SK-N-SH treated with all-trans-retinoic acid at 6 μM for 48 hours (cell line): ENCODE results near the gene TTC34.

Experiments
- ATAC-seq: fragments of 200-7000 bp; cut with Tn5 transposase; 3 replicates; pipeline ENCODE4 v1.9.1; 2020; ENCODE audit warnings: mild to moderate bottlenecking, moderate library complexity
- ARNTL ChIP-seq: fragments of 450-650 bp; formaldehyde crosslinking; IDR thresholded peaks from 2 replicates; pipeline ENCODE4 v1.5.0; 2020; ENCODE audit warnings: low read depth, mild to moderate bottlenecking, moderate library complexity, borderline replicate concordance
- BACH2 ChIP-seq: fragments of 250-450 bp; sonication (Bioruptor Pico); IDR thresholded peaks from 2 replicates; pipeline ENCODE4 v1.9.0; 2021; ENCODE audit warnings: mild to moderate bottlenecking, borderline replicate concordance
- CSDC2 ChIP-seq: fragments of 250-450 bp; sonication (Bioruptor Pico); IDR thresholded peaks from 2 replicates; pipeline ENCODE4 v1.5.0; 2020; ENCODE audit warnings: mild to moderate bottlenecking, moderate library complexity
- CSRNP3 ChIP-seq: fragments of 250-450 bp; sonication (Bioruptor Pico); IDR thresholded peaks from 2 replicates; pipeline ENCODE4 v1.5.1; 2021; ENCODE audit warnings: mild to moderate bottlenecking, moderate library complexity
- ESRRG ChIP-seq: fragments of 250-450 bp; sonication (Bioruptor Pico); IDR thresholded peaks from 2 replicates; pipeline ENCODE4 v1.6.1; 2021; ENCODE audit warnings: mild to moderate bottlenecking
- GLIS3 ChIP-seq: fragments of 250-450 bp; sonication (Bioruptor Pico); IDR thresholded peaks from 2 replicates; pipeline ENCODE4 v1.5.0; 2020; ENCODE audit warnings: mild to moderate bottlenecking, moderate library complexity
- ISL1 ChIP-seq: fragments of 250-450 bp; sonication (Bioruptor Pico); IDR thresholded peaks from 2 replicates; pipeline ENCODE4 v2.1.2; 2022; ENCODE audit warnings: mild to moderate bottlenecking, moderate library complexity
- OSR1 ChIP-seq: fragments of 250-450 bp; sonication (Bioruptor Pico); IDR thresholded peaks from 2 replicates; pipeline ENCODE4 v1.8.0; 2022; ENCODE audit warnings: moderate library complexity, mild to moderate bottlenecking, inconsistent platforms
- PATZ1 ChIP-seq: fragments of 250-450 bp; sonication (Bioruptor Pico); IDR thresholded peaks from 2 replicates; pipeline ENCODE4 v1.8.0; 2020; ENCODE audit warnings: mild to moderate bottlenecking, moderate library complexity, borderline replicate concordance
- PPARA ChIP-seq: fragments of 250-450 bp; sonication (Bioruptor Pico); IDR thresholded peaks from 2 replicates; pipeline ENCODE4 v1.5.0; 2020; ENCODE audit warnings: mild to moderate bottlenecking, borderline replicate concordance
- RARB ChIP-seq: fragments of 250-450 bp; sonication (Bioruptor Pico); IDR thresholded peaks from 2 replicates; pipeline ENCODE4 v1.8.0; 2021; ENCODE audit warnings: mild to moderate bottlenecking, moderate library complexity
- SNAI2 ChIP-seq: fragments of 250-450 bp; sonication (Bioruptor Pico); IDR thresholded peaks from 2 replicates; pipeline ENCODE4 v1.5.0; 2020; ENCODE audit warnings: mild to moderate bottlenecking, moderate library complexity
- TCF4 ChIP-seq: fragments of 250-450 bp; sonication (Bioruptor Pico); IDR thresholded peaks from 2 replicates; pipeline ENCODE4 v1.8.0; 2021; ENCODE audit warnings: mild to moderate bottlenecking, moderate library complexity, borderline replicate concordance
- TOX ChIP-seq: fragments of 250-450 bp; sonication (Bioruptor Pico); IDR thresholded peaks from 2 replicates; pipeline ENCODE4 v1.8.0; 2021; ENCODE audit warnings: mild to moderate bottlenecking, moderate library complexity, borderline replicate concordance
- ZC3H10 ChIP-seq: fragments of 250-450 bp; sonication (Bioruptor Pico); IDR thresholded peaks from 2 replicates; pipeline ENCODE4 v1.5.1; 2021; ENCODE audit warnings: mild to moderate bottlenecking, moderate library complexity
- ZFP3 ChIP-seq: fragments of 250-450 bp; sonication (Bioruptor Pico); IDR thresholded peaks from 2 replicates; pipeline ENCODE4 v1.5.0; 2020; ENCODE audit warnings: mild to moderate bottlenecking, moderate library complexity
- ZFP30 ChIP-seq: fragments of 450-650 bp; formaldehyde crosslinking; IDR thresholded peaks from 2 replicates; pipeline ENCODE4 v1.5.0; 2022; ENCODE audit warnings: mild to moderate bottlenecking, moderate library complexity
- ZNF565 ChIP-seq: fragments of 450-650 bp; formaldehyde crosslinking; conservative IDR thresholded peaks from 2 replicates; pipeline ENCODE4 v1.5.0; 2020; ENCODE audit warnings: low read depth, mild to moderate bottlenecking, moderate library complexity
- ZNF8 ChIP-seq: fragments of 450-650 bp; formaldehyde crosslinking; IDR thresholded peaks from 2 replicates; pipeline ENCODE4 v1.5.0; 2020; ENCODE audit warnings: mild to moderate bottlenecking, moderate library complexity
- TF ChIP-seq, protein P1 (sequence below): fragments of 250-450 bp; sonication (Bioruptor Pico); IDR thresholded peaks from 2 replicates; pipeline ENCODE4 v1.5.1; 2020; ENCODE audit warnings: low read depth, mild to moderate bottlenecking, moderate library complexity

The TTC34 gene

DNA sequence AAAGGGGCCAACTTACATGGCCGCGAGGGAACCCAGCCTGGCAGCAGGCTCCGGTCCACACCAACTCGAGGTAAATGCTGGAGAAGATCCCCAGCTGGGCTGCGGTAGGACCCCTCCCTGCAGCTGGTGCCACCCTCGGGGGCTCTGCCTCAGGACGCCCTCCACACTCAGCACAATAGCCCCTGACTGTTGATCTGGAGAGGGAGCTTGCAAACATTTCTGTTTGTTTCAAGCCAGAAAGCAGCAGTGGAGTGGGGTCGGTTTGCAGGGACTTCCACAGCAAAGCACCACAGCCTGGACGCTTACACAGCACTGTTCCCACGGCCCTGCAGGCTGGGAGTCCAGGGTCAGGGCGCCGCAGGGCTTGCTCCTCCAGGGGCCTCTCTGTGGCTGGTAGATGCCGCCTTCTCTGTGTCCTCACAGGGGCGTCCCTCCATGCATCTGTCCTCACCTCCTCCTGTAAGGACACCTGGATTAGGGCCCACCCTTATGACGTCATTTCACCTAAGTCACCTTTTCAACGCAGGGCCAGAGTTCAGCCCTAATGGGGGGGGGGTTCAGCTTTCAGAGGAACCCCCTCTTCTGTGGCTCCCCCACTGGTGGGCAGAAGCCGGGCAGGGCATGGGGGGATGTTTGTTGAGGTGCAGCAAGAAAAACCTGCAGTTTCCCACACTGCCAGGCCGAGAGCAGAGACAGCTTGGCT is 24.1 kb upstream of the TTC34 start:
- no peak for ATAC-seq
- TF ChIP-seq PPARA (CRISPR knock-in tag), result no peak
- no peak for TF ChIP-seq TOX (CRISPR knock-in tag)
- TF ChIP-seq ZFP3 (CRISPR knock-in tag), result no peak
- no peak for TF ChIP-seq SNAI2
- TF ChIP-seq BACH2 (CRISPR knock-in tag), result no peak

GRCh38 chr1:2824999-2825398 is 23.5 kb upstream of the TTC34 start:
- TF ChIP-seq OSR1 (no peak), TOX (CRISPR knock-in tag) (no peak), GLIS3 (CRISPR knock-in tag) (no peak), RARB (CRISPR knock-in tag) (no peak), ESRRG (CRISPR knock-in tag) (no peak), ZFP3 (CRISPR knock-in tag) (no peak)
- ATAC-seq, result no peak

- no peak for ATAC-seq
- TF ChIP-seq PPARA (CRISPR knock-in tag) (no peak), TOX (CRISPR knock-in tag) (no peak), SNAI2 (no peak), ESRRG (CRISPR knock-in tag) (no peak), ZNF565 (CRISPR knock-in tag) (no peak), CSDC2 (no peak), BACH2 (CRISPR knock-in tag) (no peak), RARB (CRISPR knock-in tag) (no peak), ZC3H10 (CRISPR knock-in tag) (no peak)
Measured at GRCh38 chr1:2823921-2824610, 22.6 kb upstream of the TTC34 start.

DNA sequence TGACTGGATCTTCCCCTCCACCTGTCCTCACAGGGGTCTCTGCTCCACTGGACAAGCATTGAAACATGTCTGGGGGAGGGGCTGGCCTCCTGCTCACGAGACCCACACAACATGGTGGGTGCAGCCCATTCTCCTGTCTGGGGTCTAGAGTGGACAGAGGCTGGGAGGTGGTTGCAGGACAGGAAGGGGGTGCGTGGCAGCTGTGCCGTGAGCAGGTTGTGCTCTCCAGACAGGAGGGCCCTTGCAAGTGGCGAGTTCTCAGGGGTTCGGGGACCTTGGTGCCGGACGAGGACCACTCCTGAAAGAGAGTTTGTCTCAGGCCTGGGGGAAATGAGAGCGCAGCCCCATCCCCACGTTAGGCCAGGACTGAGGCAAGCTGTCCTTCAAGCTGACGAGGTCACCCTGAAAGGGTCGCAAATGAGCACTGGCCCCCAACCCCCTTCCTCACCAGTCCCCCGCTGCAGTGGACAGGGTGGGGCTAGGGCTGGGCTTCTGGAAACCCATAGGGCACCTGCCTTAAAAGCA is 21.2 kb upstream of the TTC34 start:
- ATAC-seq, result no peak
- no peak for TF ChIP-seq ZFP3 (CRISPR knock-in tag)
- TF ChIP-seq SNAI2, result no peak
- TF ChIP-seq CSRNP3 (CRISPR knock-in tag), result no peak
- TF ChIP-seq ZNF8, result no peak
- TF ChIP-seq ZC3H10 (CRISPR knock-in tag), result no peak
- no peak for TF ChIP-seq RARB (CRISPR knock-in tag)
- TF ChIP-seq PATZ1, result no peak
- TF ChIP-seq GLIS3 (CRISPR knock-in tag), result no peak
- TF ChIP-seq, protein P1, sequence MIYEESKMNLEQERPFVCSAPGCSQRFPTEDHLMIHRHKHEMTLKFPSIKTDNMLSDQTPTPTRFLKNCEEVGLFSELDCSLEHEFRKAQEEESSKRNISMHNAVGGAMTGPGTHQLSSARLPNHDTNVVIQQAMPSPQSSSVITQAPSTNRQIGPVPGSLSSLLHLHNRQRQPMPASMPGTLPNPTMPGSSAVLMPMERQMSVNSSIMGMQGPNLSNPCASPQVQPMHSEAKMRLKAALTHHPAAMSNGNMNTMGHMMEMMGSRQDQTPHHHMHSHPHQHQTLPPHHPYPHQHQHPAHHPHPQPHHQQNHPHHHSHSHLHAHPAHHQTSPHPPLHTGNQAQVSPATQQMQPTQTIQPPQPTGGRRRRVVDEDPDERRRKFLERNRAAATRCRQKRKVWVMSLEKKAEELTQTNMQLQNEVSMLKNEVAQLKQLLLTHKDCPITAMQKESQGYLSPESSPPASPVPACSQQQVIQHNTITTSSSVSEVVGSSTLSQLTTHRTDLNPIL (CRISPR knock-in tag), result no peak
- no peak for TF ChIP-seq ZFP30
- TF ChIP-seq ESRRG (CRISPR knock-in tag), result no peak
- TF ChIP-seq TCF4, result no peak
- no peak for TF ChIP-seq TOX (CRISPR knock-in tag)
- TF ChIP-seq ISL1 (CRISPR knock-in tag), result no peak
- TF ChIP-seq, all 23 proteins: peak for 0

DNA sequence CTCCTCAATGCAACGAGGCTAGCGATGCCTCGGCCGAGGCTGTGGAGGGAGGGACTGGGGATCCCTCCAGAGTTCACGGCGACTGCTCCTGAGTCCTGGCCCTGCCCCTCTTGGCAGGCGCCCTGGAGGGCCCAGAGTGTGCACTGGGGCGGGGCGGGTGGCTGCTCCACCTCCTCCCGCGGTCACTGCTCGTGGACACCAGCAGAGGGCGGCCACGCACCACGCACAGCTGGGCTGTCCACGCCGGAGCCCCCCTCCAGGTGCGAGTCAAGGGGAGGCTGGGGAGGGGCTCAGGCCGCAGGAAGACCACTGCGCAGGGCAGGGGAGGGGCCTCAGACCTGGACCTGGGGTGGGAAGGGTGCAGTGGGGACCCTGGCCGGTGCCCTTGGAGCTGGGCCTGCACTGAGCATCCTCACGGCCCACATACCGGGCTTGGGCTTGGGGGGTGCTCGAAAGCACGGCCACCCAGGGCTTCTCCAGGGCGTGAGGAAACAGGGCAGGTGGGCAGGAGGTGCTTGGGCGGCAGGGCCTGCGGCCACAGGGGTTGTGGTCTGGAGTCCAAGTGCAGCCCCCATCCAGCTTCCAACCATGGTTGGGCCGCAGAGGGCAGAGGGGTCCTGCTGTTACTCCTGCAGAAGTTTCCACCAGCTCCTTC is 20.6 kb upstream of the TTC34 start:
- ATAC-seq, result peak; percentile 27; the same call in 1 of the 3 replicates
- no peak for TF ChIP-seq GLIS3 (CRISPR knock-in tag)
- TF ChIP-seq ZNF8, result no peak
- no peak for TF ChIP-seq ARNTL (CRISPR knock-in tag)
- TF ChIP-seq, protein P1 (CRISPR knock-in tag), result no peak
- TF ChIP-seq RARB (CRISPR knock-in tag), result no peak
- no peak for TF ChIP-seq TCF4
